ENCODE results near the gene ENOX2.

The ENOX2 gene

GRCh38 chrX:130699618-130700017 is 203.4 kb downstream of the ENOX2 start:
- no peak for DNase-seq (ENCODE audit: low read depth)

GRCh38 chrX:130696542-130696941 is 206.5 kb downstream of the ENOX2 start:
- DNase-seq (ENCODE audit: low read depth) = no peak

GRCh38 chrX:130695931-130696330 is 207.1 kb downstream of the ENOX2 start:
- DNase-seq (ENCODE audit: low read depth) = no peak

GRCh38 chrX:130694983-130695382 is 208.0 kb downstream of the ENOX2 start:
- no peak for DNase-seq (ENCODE audit: low read depth)

- DNase-seq (ENCODE audit: low read depth) = no peak
Measured at GRCh38 chrX:130691576-130691975, 211.4 kb downstream of the ENOX2 start.

- DNase-seq (ENCODE audit: low read depth) = no peak
Measured at GRCh38 chrX:130688360-130688759, 214.6 kb downstream of the ENOX2 start.

GRCh38 chrX:130682990-130683389 is 220.0 kb downstream of the ENOX2 start:
- DNase-seq (ENCODE audit: low read depth) = peak; percentile 11

GRCh38 chrX:130680164-130681035 is 222.6 kb downstream of the ENOX2 start:
- DNase-seq (ENCODE audit: low read depth) = peak; percentile 40

- DNase-seq (ENCODE audit: low read depth) = no peak
Measured at GRCh38 chrX:130676861-130677260, 226.1 kb downstream of the ENOX2 start.

GRCh38 chrX:130672214-130672613 is 230.8 kb downstream of the ENOX2 start:
- DNase-seq (ENCODE audit: low read depth) = no peak

GRCh38 chrX:130669233-130669632 is 233.8 kb downstream of the ENOX2 start:
- peak; percentile 11 for DNase-seq (ENCODE audit: low read depth)

GRCh38 chrX:130665263-130665662 is 237.7 kb downstream of the ENOX2 start:
- no peak for DNase-seq (ENCODE audit: low read depth)

- DNase-seq (ENCODE audit: low read depth) = no peak
Measured at GRCh38 chrX:130658310-130658709, 244.7 kb downstream of the ENOX2 start.

GRCh38 chrX:130654409-130654950 is 248.5 kb downstream of the ENOX2 start:
- no peak for DNase-seq (ENCODE audit: low read depth)

GRCh38 chrX:130652824-130653578 is 250.0 kb downstream of the ENOX2 start:
- no peak for DNase-seq (ENCODE audit: low read depth)

- no peak for DNase-seq (ENCODE audit: low read depth)
Measured at GRCh38 chrX:130649738-130650137, 253.3 kb downstream of the ENOX2 start.

GRCh38 chrX:130647468-130647867 is 255.5 kb downstream of the ENOX2 start:
- DNase-seq (ENCODE audit: low read depth) = no peak

GRCh38 chrX:130645955-130646583 is 256.9 kb downstream of the ENOX2 start:
- DNase-seq (ENCODE audit: low read depth) = no peak

- DNase-seq (ENCODE audit: low read depth) = peak; percentile 5
Measured at GRCh38 chrX:130637591-130637990, 265.4 kb downstream of the ENOX2 start.

- no peak for DNase-seq (ENCODE audit: low read depth)
Measured at GRCh38 chrX:130636277-130636676, 266.7 kb downstream of the ENOX2 start.

- no peak for DNase-seq (ENCODE audit: low read depth)
Measured at GRCh38 chrX:130631011-130631410, 272.0 kb downstream of the ENOX2 start.

GRCh38 chrX:130628516-130628915 is 274.5 kb downstream of the ENOX2 start:
- no peak for DNase-seq (ENCODE audit: low read depth)
